Heart left ventricle (tissue), 16 donors: ENCODE results near the gene PI16. TPM values are rescaled to one million over a fixed set of nuclear protein-coding genes. Genes with fewer than 3 reads are reported as not detected.

Experiments
- ATAC-seq, 4 donors: fragments of 200-7000 bp; cut with Tn5 transposase; one replicate each; pipeline ENCODE4 v1.9.1; 2020 to 2022; ENCODE audit warnings: moderate library complexity in 4 of 4, mild to moderate bottlenecking in 3 of 4, moderate number of reproducible peaks in 1 of 4
- DNase-seq, 5 donors: peaks; one replicate each; pipeline ENCODE4 v3.0.0-alpha.2; 2020
- H3K27ac ChIP-seq, 12 donors: fragments of 200-600 bp; sonication (generic) in 4 of 12; one replicate each; pipeline versions ENCODE4 v1.5.0 to v1.8.0; 2016 to 2022; ENCODE audit warnings: mild to moderate bottlenecking in 2 of 12
- H3K27me3 ChIP-seq, 9 donors: fragments of 200-600 bp; sonication (generic) in 2 of 9; one replicate each; pipeline versions ENCODE4 v1.5.1 to v1.8.0; 2016 to 2022; ENCODE audit warnings: mild to moderate bottlenecking in 3 of 9
- H3K36me3 ChIP-seq, 9 donors: fragments of 200-600 bp; sonication (generic) in 2 of 9; one replicate each; pipeline versions ENCODE4 v1.5.0 to v1.8.0; 2018 to 2022; ENCODE audit warnings: mild to moderate bottlenecking in 2 of 9
- H3K4me1 ChIP-seq, 12 donors: fragments of 200-600 bp; sonication (generic) in 4 of 12; one replicate each; pipeline versions ENCODE4 v1.5.0 to v1.8.0; 2016 to 2022; ENCODE audit warnings: mild to moderate bottlenecking in 3 of 12
- H3K4me3 ChIP-seq, 12 donors: fragments of 200-600 bp; sonication (generic) in 4 of 12; one replicate each; pipeline versions ENCODE4 v1.5.0 to v1.8.0; 2017 to 2022; ENCODE audit warnings: mild to moderate bottlenecking in 9 of 12, moderate library complexity in 4 of 12
- H3K9me3 ChIP-seq, 12 donors: fragments of 200-600 bp; sonication (generic) in 4 of 12; one replicate each; pipeline versions ENCODE4 v1.5.0 to v1.8.0; 2016 to 2022; ENCODE audit warnings: mild to moderate bottlenecking in 1 of 12
- CTCF ChIP-seq, 12 donors: fragments of 200-600 bp; sonication (generic) in 4 of 12; IDR thresholded peaks; one replicate each; pipeline versions ENCODE4 v1.5.0 to v1.8.0; 2018 to 2022; ENCODE audit warnings: antibody characterized with exemption in 12 of 12, mild to moderate bottlenecking in 5 of 12
- POLR2A ChIP-seq, 2 donors: fragments of 450-650 bp; IDR thresholded peaks; one replicate each; pipeline ENCODE4 v1.6.1; 2017; ENCODE audit warnings: antibody characterized with exemption in 2 of 2, mild to moderate bottlenecking in 2 of 2, moderate library complexity in 2 of 2
- WGBS, 4 donors: extraction: QIAGEN DNeasy Blood & Tissue Kit in 2 of 4; methylation state at CpG; one replicate each; pipeline versions ENCODE4 v1.1.5 to v1.1.7; 2013 to 2018; 5-methylcytosine and 5-hydroxymethylcytosine counted together
- intact Hi-C, 10 donors: fragments of 100-400 bp; cut with DNase I; formaldehyde crosslinking; loops; one replicate each; pipeline versions ENCODE4 v1.11.1 to v1.14.2; 2022
- polyA plus RNA-seq, 2 donors: library from polyadenylated mRNA; stranded (reverse); fragments of 200-250 nt; gene quantifications; one replicate each; pipeline ENCODE4 v1.2.3, GENCODE V29; 2013
- total RNA-seq, 9 donors: library from RNA; depleted of rRNA in 2 of 9; stranded (reverse); fragments of >200 nt in 2 of 9; fragmentation: NEBNext Ultra II Directional in 3 of 9; extraction: Animal tissue kit (Norgen Biotek cat#: 25700) in 3 of 9; gene quantifications; one replicate each; pipeline versions ENCODE4 v1.1.0 to v1.2.4, GENCODE V29; 2016 to 2023
- donor health status: ischemic (EF 13 %, LVEDD 7.1; RV severe dilation, severe dysfunction).
- donor health status: healthy with polysubstance abuse.
- donor health status: DM: no; HTN: yes; CAD: no.
- donor health status: DM: no; HTN: no; CAD: no.
- donor health status: ischemic (EF 25% LVEDD 6.9; RV normal size, moderate dysfunction).
- donor health status: ischemic (EF 25% LVEDD 5.7; RV mildly dilated, moderate dysfunction).
- donor health status: healthy.
- donor health status: DM: yes; HTN: yes; CAD: no.
- donor health status: ischemic (EF 35%, LVEDD 5.7; RV mildly dilated, moderate dysfunction).
- donor health status: nonischemic (EF 11% LVEDD 7.7; RV severe dilation, severe dysfunction).
- donor health status: DM: yes; HTN: yes; CAD: no.
- donor health status: PGD.
- donor health status: ischemic (EF 29% LVEDD 5.4; RV normal size, mild dysfunction).
- donor health status: nonischemic (EF 23%, LVEDD 6.1; RV moderate dilation, normal function).

PI16 gene
- total and polyA plus RNA-seq, 11 donors = 5.7 to 36.2 (median 12.1) TPM

- peaks cover 0 to 60% (median 54%) of the 10 kb centered on the region in 9 donors for H3K36me3 ChIP-seq
- WGBS, 4 donors = 85 to 87% (median 86%) methylated on average over 5 of the region's 5 CpGs
- intact Hi-C loops = loop anchor here in 1 of 10 donors (5.0 kb wide), 1 partner anchor 42 kb away; no protein-coding TSS in a partner anchor
Observed at GRCh38 chr6:36924778-36925374, 29.7 kb upstream of the PI16 start.

DNA sequence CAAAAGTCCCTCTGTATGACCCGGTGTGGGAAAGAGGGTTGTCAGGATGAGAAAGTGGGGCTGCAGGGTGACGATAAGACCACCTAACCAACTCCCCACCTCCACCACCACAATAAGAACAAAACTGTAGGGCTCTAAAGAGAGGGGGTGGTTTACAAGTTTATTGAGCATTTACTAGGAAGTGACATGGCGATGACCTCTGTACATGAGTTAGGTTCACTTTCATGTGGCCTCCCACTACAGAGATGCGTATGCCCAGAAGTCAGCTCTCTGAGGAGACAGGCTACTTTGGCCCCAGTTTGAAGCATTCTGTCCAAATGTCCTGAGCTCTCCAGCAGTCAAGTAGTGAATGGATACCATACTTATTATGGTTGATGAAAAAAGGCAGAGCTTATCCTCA is 28.7 kb upstream of the PI16 start:
- DNase-seq (no peak), ATAC-seq (no peak)
- H3K36me3 ChIP-seq = peaks cover 0 to 51% (median 44%) of the 10 kb centered on the region in 9 donors
- H3K27ac ChIP-seq = no peak overlapping the region
- H3K27me3 ChIP-seq = no peaks in the 10 kb centered on the region
- H3K4me3 ChIP-seq = no peak overlapping the region
- no peaks in the 10 kb centered on the region for H3K9me3 ChIP-seq
- intact Hi-C loops = loop anchor here in 1 of 10 donors (5.0 kb wide), 1 partner anchor 41 kb away; no protein-coding TSS in a partner anchor
- peaks cover 0 to 40% (median 18%) of the 10 kb centered on the region in 12 donors for H3K4me1 ChIP-seq
- TF ChIP-seq CTCF (IDR thresholded peaks at IDR 0.05) = no peak
- TF ChIP-seq POLR2A (IDR thresholded peaks at IDR 0.05) = no peak
- 93 to 97% (median 95%) methylated on average over 4 of the region's 4 CpGs for WGBS, 4 donors

More at GRCh38 chr6:36924778-36925374, 29.7 kb upstream of the PI16 start:
- H3K4me3 ChIP-seq = no peak overlapping the region
- H3K27ac ChIP-seq = no peak overlapping the region
- ATAC-seq (no peak), DNase-seq (no peak)
- H3K4me1 ChIP-seq = peaks cover 0 to 40% (median 20%) of the 10 kb centered on the region in 12 donors
- H3K9me3 ChIP-seq = no peaks in the 10 kb centered on the region
- H3K27me3 ChIP-seq = no peaks in the 10 kb centered on the region
- TF ChIP-seq CTCF (IDR thresholded peaks at IDR 0.05) (no peak), POLR2A (IDR thresholded peaks at IDR 0.05) (no peak)

GRCh38 chr6:36926708-36927513 is 27.6 kb upstream of the PI16 start:
- peak overlapping the region in 11 of 12 donors; percentile 0 to 76 (median 37) for H3K27ac ChIP-seq
- no peak for TF ChIP-seq CTCF (IDR thresholded peaks at IDR 0.05)
- TF ChIP-seq POLR2A (IDR thresholded peaks at IDR 0.05) = no peak

More at GRCh38 chr6:36926708-36927513, 27.6 kb upstream of the PI16 start:
- ATAC-seq (peak in 1 of 4 donors; percentile 34), DNase-seq (no peak)
- Histone ChIP-seq H3K4me1 (peaks cover 0 to 43% (median 16%) of the 10 kb centered on the region in 12 donors), H3K4me3 (no peak overlapping the region), H3K9me3 (no peaks in the 10 kb centered on the region), H3K27me3 (no peaks in the 10 kb centered on the region), H3K36me3 (peaks cover 0 to 40% (median 36%) of the 10 kb centered on the region in 9 donors)
- 72 to 84% (median 82%) methylated on average over 10 of the region's 10 CpGs for WGBS, 4 donors
- intact Hi-C loops = loop anchor here in 1 of 10 donors (5.0 kb wide), 1 partner anchor 40 kb away; no protein-coding TSS in a partner anchor
